GM11168 (cell line): ENCODE results near the gene DUOX2.
"Not testable (repeated sequence)": the region's sequence is repeated elsewhere in the genome, so short reads cannot be mapped to it uniquely, and the experiment has no call there.

Experiments used
- in situ Hi-C: fragments of 300-500 bp; cut with MboI; formaldehyde crosslinking; loops from one replicate; pipeline ENCODE4 v1.12.0; 2022; ENCODE audit warnings: low sequenced_read_pairs; ENCODE audit not compliant: unreplicated experiment

Gene DUOX2

DNA sequence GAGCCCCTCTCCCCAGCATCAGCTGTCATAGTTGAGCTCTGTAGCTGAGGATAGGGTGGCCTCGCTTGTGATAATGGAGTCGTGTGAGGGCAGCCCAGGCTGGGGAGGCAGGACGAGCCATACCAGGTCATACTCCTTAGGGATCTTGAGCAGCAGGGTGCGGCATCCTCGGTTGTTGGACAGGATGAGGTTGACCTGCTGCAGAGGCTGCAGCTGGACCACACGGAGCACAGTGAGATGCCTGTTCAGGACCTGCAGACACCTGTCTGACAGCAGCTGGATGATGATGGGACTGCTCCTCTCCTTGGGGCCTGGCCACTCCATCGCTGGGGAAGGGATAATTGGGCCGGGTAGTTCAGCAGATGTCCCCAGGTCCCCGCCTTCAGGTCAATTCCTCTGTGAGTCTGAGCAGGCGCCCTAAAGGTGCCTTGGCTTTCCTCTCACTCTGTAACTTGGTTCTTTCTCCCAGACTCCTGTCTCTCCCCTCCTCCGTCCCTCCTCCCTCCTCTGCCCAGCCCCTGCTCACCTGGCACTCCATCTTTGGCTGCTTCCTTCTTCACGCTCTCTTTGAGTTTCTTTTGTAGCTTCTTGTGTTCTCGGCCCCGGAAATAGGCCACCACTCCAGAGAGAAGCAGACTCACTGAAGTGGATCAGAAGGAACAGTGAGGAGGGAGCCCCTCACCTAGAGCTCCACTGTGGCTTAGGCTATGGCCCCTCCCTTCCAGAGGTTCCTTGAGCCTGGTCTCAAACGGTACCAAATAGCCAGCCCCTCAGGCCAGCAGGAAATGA, 7.8 kb downstream of the DUOX2 start:
- in situ Hi-C loops: no loop called here

DNA sequence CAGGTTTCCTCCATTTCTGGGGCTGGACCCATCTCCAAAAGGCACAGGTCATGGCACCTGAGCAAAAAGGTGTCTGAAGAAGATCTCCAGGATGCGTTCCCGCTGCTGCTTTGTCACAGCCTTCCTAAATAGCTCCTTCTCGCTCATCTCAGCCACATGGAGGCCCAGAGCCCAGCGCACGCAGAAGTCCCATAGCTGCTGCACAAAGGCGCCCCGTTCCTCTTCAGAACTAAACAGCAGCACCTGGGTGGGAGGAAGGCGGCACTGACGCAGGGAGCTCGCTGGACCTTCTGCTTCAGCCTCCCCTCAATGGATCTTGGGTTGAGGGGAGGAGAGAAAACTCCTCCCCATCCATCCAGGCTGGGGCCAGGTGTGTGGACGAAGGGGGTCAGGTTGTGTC, 8.4 kb downstream of the DUOX2 start:
- in situ Hi-C loops: no loop called here

GRCh38 chr15:45104170-45104569, 9.8 kb downstream of the DUOX2 start:
- in situ Hi-C loops: not testable (repeated sequence)

GRCh38 chr15:45102226-45102625, 11.7 kb downstream of the DUOX2 start:
- in situ Hi-C loops: no loop called here

- in situ Hi-C loops: no loop called here
Measured at GRCh38 chr15:45101749-45102148, 12.2 kb downstream of the DUOX2 start.

- in situ Hi-C loops: no loop called here
Measured at GRCh38 chr15:45100884-45101625, 12.9 kb downstream of the DUOX2 start.

DNA sequence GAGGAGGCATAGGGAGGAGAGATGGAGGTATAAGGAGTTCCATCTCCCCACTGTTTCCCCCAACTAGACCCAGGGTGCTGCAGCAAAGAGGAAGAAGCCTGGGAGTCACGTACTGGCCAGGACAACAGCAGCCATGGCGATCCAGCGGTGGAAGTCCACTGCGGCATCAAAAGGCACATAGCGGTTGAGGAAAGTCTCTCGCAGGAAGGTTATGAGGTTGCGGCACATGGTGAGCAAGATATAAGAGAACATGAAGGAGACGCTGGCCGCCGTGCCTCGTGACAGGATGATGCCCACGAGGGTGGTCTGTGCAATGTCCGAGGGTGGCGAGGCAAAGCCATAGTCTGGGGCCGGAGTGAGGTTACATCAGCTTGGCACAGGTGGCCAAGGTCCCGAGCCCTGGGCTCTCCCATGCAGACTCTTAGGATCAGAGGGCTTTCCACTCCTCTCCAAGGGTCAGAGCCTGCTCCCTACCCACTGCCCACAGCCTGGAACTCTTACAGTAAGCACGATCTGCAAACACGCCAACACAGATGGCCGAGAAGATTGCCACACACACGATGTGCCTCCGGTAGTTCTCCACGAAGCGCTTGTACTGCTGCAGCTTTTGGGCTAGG, 14.3 kb downstream of the DUOX2 start:
- in situ Hi-C loops: no loop called here

DNA sequence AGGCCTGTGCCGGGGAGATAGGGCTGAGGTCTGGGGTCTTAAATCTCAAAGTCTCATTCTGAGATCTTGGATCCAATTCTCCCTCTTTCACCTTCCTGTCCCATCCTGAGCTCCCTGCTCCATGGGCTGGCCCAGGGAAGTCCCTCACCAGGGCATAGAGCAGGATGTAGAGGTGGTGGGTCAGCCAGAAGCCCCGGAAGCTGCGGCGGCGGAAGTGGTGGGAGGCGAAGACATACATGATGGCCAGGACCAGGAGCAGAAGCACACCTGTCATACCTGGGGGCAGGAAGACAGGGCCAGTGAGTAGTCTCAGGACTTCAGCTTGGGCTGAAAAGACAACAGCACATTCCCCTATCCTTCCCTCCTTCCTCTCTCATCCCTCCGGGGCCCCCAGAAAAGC, 16.5 kb downstream of the DUOX2 start:
- in situ Hi-C loops: no loop called here

- in situ Hi-C loops: no loop called here
Measured at GRCh38 chr15:45095661-45096060, 18.3 kb downstream of the DUOX2 start.

DNA sequence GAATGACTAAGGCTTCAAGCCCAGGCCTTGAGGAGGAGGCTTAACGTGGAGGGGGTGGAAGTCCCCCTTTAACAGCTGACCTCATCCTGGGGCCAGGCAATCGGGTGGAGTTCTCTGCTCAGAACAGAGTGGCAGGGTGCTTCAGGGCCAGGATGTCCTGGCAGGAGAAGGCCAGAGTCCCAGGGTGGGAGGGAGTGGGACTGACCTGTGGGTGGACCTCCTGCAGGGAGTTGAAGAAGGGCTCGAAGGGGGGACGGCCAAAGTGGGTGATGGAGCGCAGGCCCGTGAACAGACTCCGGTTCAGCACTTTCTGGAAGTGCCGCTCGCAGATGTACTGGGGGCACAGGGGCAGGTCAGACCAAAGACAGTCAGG, 19.6 kb downstream of the DUOX2 start:
- in situ Hi-C loops: no loop called here

DNA sequence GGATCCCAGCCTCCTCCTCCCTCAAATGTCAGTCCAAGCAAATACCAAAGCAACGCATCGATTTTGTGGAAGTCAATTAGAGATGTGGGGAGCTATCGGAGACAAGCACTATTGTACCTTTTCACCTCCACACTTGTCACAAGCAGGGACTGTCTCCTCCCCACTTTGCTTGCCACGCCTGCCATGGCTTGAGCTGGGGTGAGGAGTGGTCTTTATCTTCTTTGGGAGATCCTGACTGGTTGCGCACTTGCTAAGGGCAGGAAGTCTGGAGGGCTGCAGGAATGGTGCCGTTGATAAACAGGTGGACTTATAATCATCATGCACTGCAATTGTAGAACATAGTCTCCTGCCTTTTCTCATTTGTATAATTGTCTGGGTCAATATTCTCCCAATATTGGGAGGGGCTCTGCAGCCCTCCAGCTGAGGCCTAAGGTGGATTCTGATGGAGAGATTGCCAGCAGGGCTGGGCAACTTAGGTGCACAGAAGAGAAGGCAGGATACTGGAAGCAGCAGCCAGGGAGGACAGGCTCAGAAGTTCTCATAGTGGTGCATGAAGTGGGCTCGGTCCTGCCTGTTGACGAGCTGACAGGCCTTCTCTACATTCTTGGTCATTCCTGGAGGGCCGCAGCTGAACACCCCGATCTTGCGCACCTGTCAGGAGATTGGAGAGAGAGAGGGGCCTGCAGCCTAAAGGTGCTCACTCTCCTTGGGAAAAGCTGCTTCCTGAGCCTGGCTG, 20.2 kb downstream of the DUOX2 start:
- in situ Hi-C loops: no loop called here

DNA sequence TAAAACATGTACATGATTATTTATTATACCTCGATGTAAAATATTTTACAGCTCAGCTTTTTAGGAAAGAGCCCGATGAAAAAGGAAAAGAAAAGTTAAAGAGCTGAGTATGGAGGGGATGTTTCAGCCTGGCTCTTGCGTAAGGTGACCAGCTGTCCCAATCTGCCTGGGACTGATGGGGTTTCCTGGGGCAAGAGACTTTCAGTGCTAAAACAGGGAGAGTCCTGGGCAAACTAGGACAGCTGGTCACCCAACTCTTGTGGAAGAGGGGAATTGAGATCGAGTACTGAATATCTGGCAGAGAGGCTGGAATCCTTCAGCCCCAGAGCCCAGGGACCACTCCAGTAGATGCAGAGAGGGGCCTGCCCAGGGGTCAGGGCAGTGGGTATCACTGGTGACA, 21.0 kb downstream of the DUOX2 start:
- in situ Hi-C loops: no loop called here

GRCh38 chr15:45091576-45091975, 22.4 kb downstream of the DUOX2 start:
- in situ Hi-C loops: no loop called here

DNA sequence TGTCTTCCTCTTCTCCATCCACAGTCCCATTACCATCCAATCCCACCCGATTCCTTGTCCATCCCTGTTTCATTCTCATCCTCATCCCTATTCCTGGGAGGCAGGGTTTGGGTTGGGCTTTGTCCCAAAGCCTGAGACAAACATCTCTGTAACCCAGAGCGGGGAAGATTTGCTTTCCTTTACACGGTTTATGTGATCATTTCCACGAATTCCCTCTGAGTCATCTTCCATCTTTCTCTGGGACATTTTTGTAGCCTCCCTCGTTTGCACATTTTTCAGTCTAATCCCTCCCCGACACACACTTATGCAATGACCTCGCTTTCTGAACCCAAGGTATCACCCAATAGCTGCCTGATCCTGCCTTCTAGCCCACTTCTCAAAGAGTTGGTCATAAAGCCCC, 22.8 kb downstream of the DUOX2 start:
- in situ Hi-C loops: no loop called here

DNA sequence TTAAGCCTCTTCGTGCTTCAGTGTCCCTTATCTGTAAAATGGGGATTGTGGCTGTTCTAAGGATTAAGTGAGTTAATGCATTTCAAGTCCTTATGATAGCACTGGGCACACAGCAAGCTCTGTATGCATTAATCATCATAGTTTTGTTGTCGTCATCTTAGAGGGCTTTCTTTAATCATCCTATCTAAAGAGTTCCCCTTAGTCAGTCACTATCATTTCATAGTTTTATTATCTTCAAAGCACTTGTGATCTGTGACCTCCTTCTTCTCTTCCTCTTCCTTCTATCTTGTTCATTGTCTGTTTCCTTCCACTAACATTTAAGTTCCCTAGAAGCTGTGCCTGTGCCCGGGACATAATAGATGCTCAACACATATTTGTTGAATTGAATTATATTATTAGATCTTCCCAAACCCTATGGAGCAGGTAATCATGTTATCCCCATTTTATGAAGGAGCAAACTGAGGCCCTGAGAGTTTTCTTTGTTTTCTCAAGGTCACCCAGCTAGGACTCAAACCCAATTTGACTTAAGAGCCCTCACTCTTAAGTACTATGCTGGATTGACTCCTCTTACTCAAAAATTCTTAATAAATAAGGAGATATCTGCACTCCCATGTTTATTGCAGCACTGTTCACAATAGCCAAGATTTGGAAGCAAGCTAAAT, 24.1 kb downstream of the DUOX2 start:
- in situ Hi-C loops: no loop called here

- in situ Hi-C loops: no loop called here
Measured at GRCh38 chr15:45088801-45089711, 24.9 kb downstream of the DUOX2 start.

- in situ Hi-C loops: no loop called here
Measured at GRCh38 chr15:45087513-45087912, 26.5 kb downstream of the DUOX2 start.

- in situ Hi-C loops: no loop called here
Measured at GRCh38 chr15:45084163-45084562, 29.8 kb downstream of the DUOX2 start.

- in situ Hi-C loops: no loop called here
Measured at GRCh38 chr15:45083223-45083622, 30.7 kb downstream of the DUOX2 start.
